ENCODE results near the gene TAF4B. TPM values are rescaled to one million over a fixed set of nuclear protein-coding genes. Genes with fewer than 3 reads are reported as not detected.

The TAF4B gene
- total RNA-seq, 1 donor from 2014 or later = 3.2 TPM

DNA sequence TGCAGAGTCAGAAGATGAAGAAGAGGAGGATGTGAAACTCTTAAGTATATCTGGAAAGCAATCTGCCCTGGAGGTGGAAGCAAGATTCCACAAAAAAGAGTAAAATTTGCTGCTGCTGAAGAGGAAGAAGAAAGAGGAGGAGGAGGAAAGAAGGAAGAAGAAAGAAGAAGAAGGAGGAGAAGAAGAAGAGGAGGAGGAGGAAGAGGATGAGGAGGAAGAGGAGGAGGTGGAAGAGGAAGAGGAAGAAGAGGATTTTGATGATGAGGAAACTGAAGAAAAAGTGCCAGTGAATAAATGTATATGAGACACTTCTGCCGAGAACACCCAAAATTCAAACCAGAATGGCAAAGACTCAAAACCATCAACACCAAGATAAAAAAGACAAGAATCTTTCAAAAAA is 20.9 kb upstream of the TAF4B start:
- Histone ChIP-seq H3K27ac (ENCODE audit: low read depth, low read length) (no peak overlapping the region), H3K4me2 (ENCODE audit: low read length) (no peak overlapping the region), H2AFZ (ENCODE audit: low read depth, low read length) (no peak overlapping the region), H4K20me1 (ENCODE audit: insufficient read depth, low read length) (no peaks in the 10 kb centered on the region), H3K79me2 (ENCODE audit: insufficient read depth, low read length) (no peaks in the 10 kb centered on the region), H3K9ac (ENCODE audit: low read length) (no peak overlapping the region), H3K4me3 (ENCODE audit: insufficient read depth, low read depth, low read length) (no peak overlapping the region), H3K27me3 (ENCODE audit: insufficient read depth, low read length) (no peaks in the 10 kb centered on the region), H3K36me3 (ENCODE audit: insufficient read depth, low read length) (no peaks in the 10 kb centered on the region), H3K4me1 (ENCODE audit: insufficient read depth, low read length) (no peaks in the 10 kb centered on the region), H3K9me3 (ENCODE audit: insufficient read depth, low read depth, low read length) (no peaks in the 10 kb centered on the region)
- no peaks in the 10 kb centered on the region for H3K36me3 Mint-ChIP-seq (ENCODE audit: low read depth, unreplicated experiment)
- DNase-seq (ENCODE audit: low read depth) = no peak
- H3K4me1 Mint-ChIP-seq (ENCODE audit: low read depth, unreplicated experiment) = no peaks in the 10 kb centered on the region
- no peak overlapping the region for H3K27ac Mint-ChIP-seq (ENCODE audit: unreplicated experiment)
- H3K4me3 Mint-ChIP-seq (ENCODE audit: unreplicated experiment) = no peak overlapping the region
- no peaks in the 10 kb centered on the region for H3K27me3 Mint-ChIP-seq (ENCODE audit: low read depth, unreplicated experiment)
- H3K9me3 Mint-ChIP-seq (ENCODE audit: unreplicated experiment) = peaks cover 2% of the 10 kb centered on the region
- TF ChIP-seq CTCF (IDR thresholded peaks at IDR 0.05; ENCODE audit: insufficient read depth, low read depth, low read length) (no peak), EZH2 (IDR thresholded peaks at IDR 0.05; ENCODE audit: insufficient read depth, low read length) (no peak)
- no peak for FAIRE-seq

DNA sequence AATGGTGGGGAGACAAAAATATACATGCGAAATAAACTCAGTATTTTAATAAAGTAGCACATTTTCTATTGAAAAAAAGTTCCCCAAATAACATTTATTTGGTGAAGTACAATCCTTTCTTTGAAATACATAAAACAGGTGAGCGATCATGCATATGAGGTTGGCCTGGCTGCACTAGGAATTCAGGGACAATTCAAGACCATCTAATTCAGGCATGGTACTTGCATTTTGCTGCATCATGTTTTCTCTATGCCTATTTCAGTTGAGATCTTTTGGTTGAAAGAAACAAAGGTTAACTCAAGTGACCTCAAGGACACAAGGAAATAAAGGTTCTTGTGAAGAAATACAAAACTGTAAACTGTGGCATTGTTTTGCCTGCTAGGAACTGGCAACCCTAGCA is 19.8 kb upstream of the TAF4B start:
- Histone ChIP-seq H3K27ac (ENCODE audit: low read depth, low read length) (no peak overlapping the region), H3K4me2 (ENCODE audit: low read length) (no peak overlapping the region), H3K79me2 (ENCODE audit: insufficient read depth, low read length) (no peaks in the 10 kb centered on the region), H3K27me3 (ENCODE audit: insufficient read depth, low read length) (no peaks in the 10 kb centered on the region), H4K20me1 (ENCODE audit: insufficient read depth, low read length) (no peaks in the 10 kb centered on the region), H2AFZ (ENCODE audit: low read depth, low read length) (no peak overlapping the region), H3K4me1 (ENCODE audit: insufficient read depth, low read length) (no peaks in the 10 kb centered on the region), H3K9ac (ENCODE audit: low read length) (no peak overlapping the region), H3K36me3 (ENCODE audit: insufficient read depth, low read length) (no peaks in the 10 kb centered on the region), H3K4me3 (ENCODE audit: insufficient read depth, low read depth, low read length) (no peak overlapping the region), H3K9me3 (ENCODE audit: insufficient read depth, low read depth, low read length) (no peaks in the 10 kb centered on the region)
- Mint-ChIP-seq H3K9me3 (ENCODE audit: unreplicated experiment) (peaks cover 2% of the 10 kb centered on the region), H3K36me3 (ENCODE audit: low read depth, unreplicated experiment) (no peaks in the 10 kb centered on the region), H3K27me3 (ENCODE audit: low read depth, unreplicated experiment) (no peaks in the 10 kb centered on the region), H3K27ac (ENCODE audit: unreplicated experiment) (no peak overlapping the region), H3K4me1 (ENCODE audit: low read depth, unreplicated experiment) (no peaks in the 10 kb centered on the region), H3K4me3 (ENCODE audit: unreplicated experiment) (no peak overlapping the region)
- FAIRE-seq (no peak), DNase-seq (ENCODE audit: low read depth) (no peak)
- TF ChIP-seq CTCF (IDR thresholded peaks at IDR 0.05; ENCODE audit: insufficient read depth, low read depth, low read length) (no peak), EZH2 (IDR thresholded peaks at IDR 0.05; ENCODE audit: insufficient read depth, low read length) (no peak)

DNA sequence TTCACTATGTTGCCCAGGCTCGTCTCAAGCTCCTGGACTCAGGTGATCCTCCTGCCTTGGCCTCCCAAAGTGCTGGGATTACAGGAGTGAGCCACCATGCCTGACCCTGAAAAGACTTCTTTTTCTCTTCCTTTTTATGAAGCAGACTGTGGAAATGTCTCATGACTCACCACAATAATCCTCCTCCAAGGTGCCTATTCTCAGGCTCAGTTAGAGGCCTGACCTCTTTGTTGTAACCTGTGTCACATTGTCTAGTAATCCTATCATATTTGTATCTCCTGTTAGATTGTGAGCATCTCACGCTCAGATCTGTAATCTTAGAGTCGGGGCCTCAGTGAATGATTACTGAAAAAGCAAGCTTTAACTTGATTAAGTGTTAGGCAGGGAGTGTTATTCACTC is 18.3 kb upstream of the TAF4B start:
- no peak for DNase-seq (ENCODE audit: low read depth)
- H3K9me3 Mint-ChIP-seq (ENCODE audit: unreplicated experiment) = peaks cover 2% of the 10 kb centered on the region
- Histone ChIP-seq H3K9me3 (ENCODE audit: insufficient read depth, low read depth, low read length) (no peaks in the 10 kb centered on the region), H3K4me2 (ENCODE audit: low read length) (no peak overlapping the region), H3K79me2 (ENCODE audit: insufficient read depth, low read length) (no peaks in the 10 kb centered on the region), H3K4me3 (ENCODE audit: insufficient read depth, low read depth, low read length) (no peak overlapping the region), H4K20me1 (ENCODE audit: insufficient read depth, low read length) (no peaks in the 10 kb centered on the region), H3K27ac (ENCODE audit: low read depth, low read length) (no peak overlapping the region), H3K9ac (ENCODE audit: low read length) (no peak overlapping the region), H3K27me3 (ENCODE audit: insufficient read depth, low read length) (no peaks in the 10 kb centered on the region), H3K36me3 (ENCODE audit: insufficient read depth, low read length) (no peaks in the 10 kb centered on the region), H3K4me1 (ENCODE audit: insufficient read depth, low read length) (no peaks in the 10 kb centered on the region), H2AFZ (ENCODE audit: low read depth, low read length) (no peak overlapping the region)
- no peaks in the 10 kb centered on the region for H3K27me3 Mint-ChIP-seq (ENCODE audit: low read depth, unreplicated experiment)
- no peaks in the 10 kb centered on the region for H3K4me1 Mint-ChIP-seq (ENCODE audit: low read depth, unreplicated experiment)
- TF ChIP-seq EZH2 (IDR thresholded peaks at IDR 0.05; ENCODE audit: insufficient read depth, low read length) = no peak
- no peak for TF ChIP-seq CTCF (IDR thresholded peaks at IDR 0.05; ENCODE audit: insufficient read depth, low read depth, low read length)
- no peak for FAIRE-seq
- H3K4me3 Mint-ChIP-seq (ENCODE audit: unreplicated experiment) = no peak overlapping the region
- no peaks in the 10 kb centered on the region for H3K36me3 Mint-ChIP-seq (ENCODE audit: low read depth, unreplicated experiment)
- H3K27ac Mint-ChIP-seq (ENCODE audit: unreplicated experiment) = no peak overlapping the region
